ENCODE data around the gene CHST15.

CHST15 gene

GRCh38 chr10:124008187-124008586 is 85.2 kb downstream of the CHST15 start:
- Histone ChIP-seq H3K4me3 (ENCODE audit: extremely low read depth, insufficient read depth, low read length, poor library complexity, severe bottlenecking) (no peak overlapping the region), H3K9me3 (ENCODE audit: control insufficient read depth, low read length) (peaks cover 4% of the 10 kb centered on the region), H3K27ac (ENCODE audit: low read depth, low read length, severe bottlenecking) (no peak overlapping the region), H3K4me1 (ENCODE audit: control insufficient read depth, insufficient read depth, low read length, poor library complexity, severe bottlenecking) (no peaks in the 10 kb centered on the region), H3K36me3 (ENCODE audit: control insufficient read depth, insufficient read depth, low read length) (no peaks in the 10 kb centered on the region)
- 92 to 100% methylated on average over 9 of the region's 14 CpGs for WGBS, 2 experiments (ENCODE audit: insufficient coverage in 2 of 2)

GRCh38 chr10:124007773-124008145 is 85.6 kb downstream of the CHST15 start:
- no peaks in the 10 kb centered on the region for H3K4me1 ChIP-seq (ENCODE audit: control insufficient read depth, insufficient read depth, low read length, poor library complexity, severe bottlenecking)
- H3K27ac ChIP-seq (ENCODE audit: low read depth, low read length, severe bottlenecking) = no peak overlapping the region
- H3K36me3 ChIP-seq (ENCODE audit: control insufficient read depth, insufficient read depth, low read length) = no peaks in the 10 kb centered on the region
- 91 to 96% methylated on average over 6 to 7 of the region's 8 CpGs for WGBS, 2 experiments (ENCODE audit: insufficient coverage in 2 of 2)
- H3K4me3 ChIP-seq (ENCODE audit: extremely low read depth, insufficient read depth, low read length, poor library complexity, severe bottlenecking) = no peak overlapping the region
- no peaks in the 10 kb centered on the region for H3K9me3 ChIP-seq (ENCODE audit: control insufficient read depth, low read length)

GRCh38 chr10:124007102-124007772 is 86.2 kb downstream of the CHST15 start:
- H3K27ac ChIP-seq (ENCODE audit: low read depth, low read length, severe bottlenecking) = no peak overlapping the region
- WGBS, 2 experiments (ENCODE audit: insufficient coverage in 2 of 2) = 88 to 96% methylated on average over 7 to 12 of the region's 16 CpGs
- H3K4me3 ChIP-seq (ENCODE audit: extremely low read depth, insufficient read depth, low read length, poor library complexity, severe bottlenecking) = no peak overlapping the region
- H3K36me3 ChIP-seq (ENCODE audit: control insufficient read depth, insufficient read depth, low read length) = no peaks in the 10 kb centered on the region
- H3K9me3 ChIP-seq (ENCODE audit: control insufficient read depth, low read length) = no peaks in the 10 kb centered on the region
- H3K4me1 ChIP-seq (ENCODE audit: control insufficient read depth, insufficient read depth, low read length, poor library complexity, severe bottlenecking) = no peaks in the 10 kb centered on the region

GRCh38 chr10:124006526-124006925 is 86.9 kb downstream of the CHST15 start:
- Histone ChIP-seq H3K4me3 (ENCODE audit: extremely low read depth, insufficient read depth, low read length, poor library complexity, severe bottlenecking) (no peak overlapping the region), H3K9me3 (ENCODE audit: control insufficient read depth, low read length) (no peaks in the 10 kb centered on the region), H3K36me3 (ENCODE audit: control insufficient read depth, insufficient read depth, low read length) (no peaks in the 10 kb centered on the region), H3K4me1 (ENCODE audit: control insufficient read depth, insufficient read depth, low read length, poor library complexity, severe bottlenecking) (no peaks in the 10 kb centered on the region), H3K27ac (ENCODE audit: low read depth, low read length, severe bottlenecking) (no peak overlapping the region)
- 89 to 95% methylated on average over 2 to 4 of the region's 7 CpGs for WGBS, 2 experiments (ENCODE audit: insufficient coverage in 2 of 2)

GRCh38 chr10:124005991-124006392 is 87.4 kb downstream of the CHST15 start:
- Histone ChIP-seq H3K9me3 (ENCODE audit: control insufficient read depth, low read length) (no peaks in the 10 kb centered on the region), H3K4me1 (ENCODE audit: control insufficient read depth, insufficient read depth, low read length, poor library complexity, severe bottlenecking) (no peaks in the 10 kb centered on the region), H3K27ac (ENCODE audit: low read depth, low read length, severe bottlenecking) (no peak overlapping the region), H3K36me3 (ENCODE audit: control insufficient read depth, insufficient read depth, low read length) (no peaks in the 10 kb centered on the region), H3K4me3 (ENCODE audit: extremely low read depth, insufficient read depth, low read length, poor library complexity, severe bottlenecking) (no peak overlapping the region)
- 87 to 90% methylated on average over 10 to 12 of the region's 12 CpGs for WGBS, 2 experiments (ENCODE audit: insufficient coverage in 2 of 2)

GRCh38 chr10:124005091-124005490 is 88.3 kb downstream of the CHST15 start:
- no peak overlapping the region for H3K4me3 ChIP-seq (ENCODE audit: extremely low read depth, insufficient read depth, low read length, poor library complexity, severe bottlenecking)
- no peak overlapping the region for H3K27ac ChIP-seq (ENCODE audit: low read depth, low read length, severe bottlenecking)
- WGBS, 2 experiments (ENCODE audit: insufficient coverage in 2 of 2) = 88 to 93% methylated on average over 7 of the region's 10 CpGs
- no peaks in the 10 kb centered on the region for H3K4me1 ChIP-seq (ENCODE audit: control insufficient read depth, insufficient read depth, low read length, poor library complexity, severe bottlenecking)
- no peaks in the 10 kb centered on the region for H3K36me3 ChIP-seq (ENCODE audit: control insufficient read depth, insufficient read depth, low read length)
- H3K9me3 ChIP-seq (ENCODE audit: control insufficient read depth, low read length) = no peaks in the 10 kb centered on the region

GRCh38 chr10:124004663-124005004 is 88.8 kb downstream of the CHST15 start:
- no peaks in the 10 kb centered on the region for H3K36me3 ChIP-seq (ENCODE audit: control insufficient read depth, insufficient read depth, low read length)
- H3K4me3 ChIP-seq (ENCODE audit: extremely low read depth, insufficient read depth, low read length, poor library complexity, severe bottlenecking) = no peak overlapping the region
- H3K4me1 ChIP-seq (ENCODE audit: control insufficient read depth, insufficient read depth, low read length, poor library complexity, severe bottlenecking) = no peaks in the 10 kb centered on the region
- 100% methylated on average over 2 of the region's 2 CpGs; no CpG with 5 or more reads in 1 of the 2 experiments for WGBS, 2 experiments (ENCODE audit: insufficient coverage in 2 of 2)
- H3K9me3 ChIP-seq (ENCODE audit: control insufficient read depth, low read length) = no peaks in the 10 kb centered on the region
- no peak overlapping the region for H3K27ac ChIP-seq (ENCODE audit: low read depth, low read length, severe bottlenecking)

GRCh38 chr10:124003871-124004662 is 89.3 kb downstream of the CHST15 start:
- H3K4me1 ChIP-seq (ENCODE audit: control insufficient read depth, insufficient read depth, low read length, poor library complexity, severe bottlenecking) = no peaks in the 10 kb centered on the region
- H3K4me3 ChIP-seq (ENCODE audit: extremely low read depth, insufficient read depth, low read length, poor library complexity, severe bottlenecking) = no peak overlapping the region
- no peaks in the 10 kb centered on the region for H3K9me3 ChIP-seq (ENCODE audit: control insufficient read depth, low read length)
- H3K36me3 ChIP-seq (ENCODE audit: control insufficient read depth, insufficient read depth, low read length) = no peaks in the 10 kb centered on the region
- WGBS, 2 experiments (ENCODE audit: insufficient coverage in 2 of 2) = 82 to 90% methylated on average over 8 to 9 of the region's 11 CpGs
- no peak overlapping the region for H3K27ac ChIP-seq (ENCODE audit: low read depth, low read length, severe bottlenecking)

GRCh38 chr10:124003481-124003870 is 89.9 kb downstream of the CHST15 start:
- WGBS, 2 experiments (ENCODE audit: insufficient coverage in 2 of 2) = 87 to 100% methylated on average over 2 of the region's 4 CpGs
- no peaks in the 10 kb centered on the region for H3K36me3 ChIP-seq (ENCODE audit: control insufficient read depth, insufficient read depth, low read length)
- no peaks in the 10 kb centered on the region for H3K9me3 ChIP-seq (ENCODE audit: control insufficient read depth, low read length)
- H3K27ac ChIP-seq (ENCODE audit: low read depth, low read length, severe bottlenecking) = no peak overlapping the region
- no peak overlapping the region for H3K4me3 ChIP-seq (ENCODE audit: extremely low read depth, insufficient read depth, low read length, poor library complexity, severe bottlenecking)
- H3K4me1 ChIP-seq (ENCODE audit: control insufficient read depth, insufficient read depth, low read length, poor library complexity, severe bottlenecking) = no peaks in the 10 kb centered on the region

GRCh38 chr10:124003070-124003419 is 90.4 kb downstream of the CHST15 start:
- Histone ChIP-seq H3K4me3 (ENCODE audit: extremely low read depth, insufficient read depth, low read length, poor library complexity, severe bottlenecking) (no peak overlapping the region), H3K9me3 (ENCODE audit: control insufficient read depth, low read length) (no peaks in the 10 kb centered on the region), H3K36me3 (ENCODE audit: control insufficient read depth, insufficient read depth, low read length) (no peaks in the 10 kb centered on the region), H3K27ac (ENCODE audit: low read depth, low read length, severe bottlenecking) (no peak overlapping the region), H3K4me1 (ENCODE audit: control insufficient read depth, insufficient read depth, low read length, poor library complexity, severe bottlenecking) (no peaks in the 10 kb centered on the region)
- 90 to 96% methylated on average over 5 to 7 of the region's 7 CpGs for WGBS, 2 experiments (ENCODE audit: insufficient coverage in 2 of 2)

- Histone ChIP-seq H3K4me1 (ENCODE audit: control insufficient read depth, insufficient read depth, low read length, poor library complexity, severe bottlenecking) (no peaks in the 10 kb centered on the region), H3K27ac (ENCODE audit: low read depth, low read length, severe bottlenecking) (no peak overlapping the region), H3K4me3 (ENCODE audit: extremely low read depth, insufficient read depth, low read length, poor library complexity, severe bottlenecking) (no peak overlapping the region), H3K9me3 (ENCODE audit: control insufficient read depth, low read length) (no peaks in the 10 kb centered on the region), H3K36me3 (ENCODE audit: control insufficient read depth, insufficient read depth, low read length) (no peaks in the 10 kb centered on the region)
- 95 to 97% methylated on average over 4 to 5 of the region's 6 CpGs for WGBS, 2 experiments (ENCODE audit: insufficient coverage in 2 of 2)
These were observed 90.9 kb downstream of the CHST15 start for GRCh38 chr10:124002391-124003069.
